Femur (tissue), 1 donor: ENCODE data around the gene ARHGAP15.

Source experiments
- DNase-seq: peaks from one replicate; pipeline ENCODE4 v3.0.0-alpha.2; 2017

Gene ARHGAP15

GRCh38 chr2:143417428-143417827 is 288.2 kb downstream of the ARHGAP15 start:
- DNase-seq, result no peak

- DNase-seq, result no peak
Observed at GRCh38 chr2:143420313-143420712, 291.1 kb downstream of the ARHGAP15 start.

- no peak for DNase-seq
Observed at GRCh38 chr2:143422681-143423080, 293.5 kb downstream of the ARHGAP15 start.

- DNase-seq, result no peak
Observed at GRCh38 chr2:143425896-143426295, 296.7 kb downstream of the ARHGAP15 start.

- no peak for DNase-seq
Observed at GRCh38 chr2:143426296-143426695, 297.1 kb downstream of the ARHGAP15 start.

- DNase-seq, result no peak
Observed at GRCh38 chr2:143428700-143429099, 299.5 kb downstream of the ARHGAP15 start.

- DNase-seq, result no peak
Observed at GRCh38 chr2:143429932-143430679, 300.9 kb downstream of the ARHGAP15 start.

- DNase-seq, result no peak
Observed at GRCh38 chr2:143431316-143431715, 302.1 kb downstream of the ARHGAP15 start.

GRCh38 chr2:143433251-143433650 is 304.0 kb downstream of the ARHGAP15 start:
- DNase-seq, result no peak

- DNase-seq, result no peak
Observed at GRCh38 chr2:143433840-143434239, 304.6 kb downstream of the ARHGAP15 start.

- no peak for DNase-seq
Observed at GRCh38 chr2:143434445-143434844, 305.2 kb downstream of the ARHGAP15 start.

- no peak for DNase-seq
Observed at GRCh38 chr2:143435131-143435530, 305.9 kb downstream of the ARHGAP15 start.

- DNase-seq, result no peak
Observed at GRCh38 chr2:143436951-143437350, 307.7 kb downstream of the ARHGAP15 start.

GRCh38 chr2:143440411-143441012 is 311.3 kb downstream of the ARHGAP15 start:
- DNase-seq, result peak; percentile 25

GRCh38 chr2:143442193-143442592 is 313.0 kb downstream of the ARHGAP15 start:
- DNase-seq, result no peak

- no peak for DNase-seq
Observed at GRCh38 chr2:143451642-143452281, 322.5 kb downstream of the ARHGAP15 start.

- DNase-seq, result no peak
Observed at GRCh38 chr2:143452817-143453451, 323.7 kb downstream of the ARHGAP15 start.

GRCh38 chr2:143453981-143454511 is 324.8 kb downstream of the ARHGAP15 start:
- DNase-seq, result no peak

- no peak for DNase-seq
Observed at GRCh38 chr2:143455317-143455716, 326.1 kb downstream of the ARHGAP15 start.

- DNase-seq, result no peak
Observed at GRCh38 chr2:143458258-143459190, 329.3 kb downstream of the ARHGAP15 start.

GRCh38 chr2:143460382-143460781 is 331.2 kb downstream of the ARHGAP15 start:
- DNase-seq, result no peak

GRCh38 chr2:143463719-143464118 is 334.5 kb downstream of the ARHGAP15 start:
- no peak for DNase-seq
